ENCODE results near the gene TMEM63B.
"Not testable (repeated sequence)": the region's sequence is repeated elsewhere in the genome, so short reads cannot be mapped to it uniquely, and the experiment has no call there.

Gene TMEM63B

DNA sequence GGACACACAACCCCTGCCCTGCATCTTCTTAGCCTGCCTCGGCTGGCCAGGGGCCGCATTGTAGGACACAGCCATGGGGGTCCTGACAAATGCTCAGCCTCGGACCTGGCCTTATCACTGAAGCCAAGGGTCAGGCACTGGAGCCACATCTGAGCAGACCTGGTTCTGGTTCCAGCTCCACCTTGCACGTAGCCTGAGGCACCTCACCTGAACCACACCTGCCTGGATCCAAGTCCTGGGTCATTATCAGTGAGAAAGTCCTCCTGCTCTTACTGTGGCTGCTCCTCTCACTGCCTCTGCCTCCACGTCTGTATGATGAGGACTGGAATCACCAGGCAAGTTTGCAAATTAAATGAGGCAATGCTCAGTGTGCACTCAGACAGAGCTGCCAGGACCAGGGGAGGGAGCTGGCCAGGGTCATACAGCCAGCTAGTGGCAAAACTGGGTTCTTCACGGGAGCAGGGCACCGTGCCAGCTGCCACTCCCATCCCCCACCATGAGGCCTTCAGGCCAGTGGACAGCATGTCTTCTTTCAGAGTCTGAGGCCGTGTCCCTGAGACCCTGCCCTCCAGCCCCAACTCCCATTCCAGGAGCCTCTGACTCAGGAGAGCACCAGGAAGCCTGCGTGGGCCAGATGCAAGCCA lies 40.3 kb upstream of the TMEM63B start:
- DNase-seq (ENCODE audit: insufficient read length) = no peak
- FAIRE-seq = no peak
- TF ChIP-seq POLR2AphosphoS5 (IDR thresholded peaks at IDR 0.05; ENCODE audit: low read depth, low read length) = no peak
- TF ChIP-seq POLR2A (IDR thresholded peaks at IDR 0.05; ENCODE audit: low read depth, low read length) = no peak
- TF ChIP-seq TAF1 (IDR thresholded peaks at IDR 0.05; ENCODE audit: borderline replicate concordance, low read depth, low read length) = no peak

DNA sequence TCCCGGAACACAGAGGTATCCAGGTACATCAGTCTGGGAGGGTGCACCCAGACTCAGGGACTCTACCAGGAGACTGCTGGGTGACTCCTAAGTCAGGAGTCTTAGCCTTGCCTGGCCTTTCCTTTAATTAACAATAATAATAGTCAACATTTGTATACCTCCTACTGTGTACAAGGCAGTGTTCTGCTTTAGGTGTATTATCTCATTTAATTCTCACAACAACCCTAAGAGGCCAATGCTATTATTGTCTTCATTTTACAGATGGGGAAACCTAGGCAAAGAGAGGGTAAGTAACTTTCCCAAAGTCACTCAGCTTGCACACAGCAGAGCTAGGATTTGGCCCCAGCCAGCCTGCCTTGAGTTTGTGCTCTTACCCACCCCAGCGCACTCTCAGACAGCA lies 39.7 kb upstream of the TMEM63B start:
- no peak for DNase-seq (ENCODE audit: insufficient read length)
- no peak for TF ChIP-seq TAF1 (IDR thresholded peaks at IDR 0.05; ENCODE audit: borderline replicate concordance, low read depth, low read length)
- TF ChIP-seq POLR2A (IDR thresholded peaks at IDR 0.05; ENCODE audit: low read depth, low read length) = no peak
- TF ChIP-seq POLR2AphosphoS5 (IDR thresholded peaks at IDR 0.05; ENCODE audit: low read depth, low read length) = no peak
- FAIRE-seq = no peak

- no peak for TF ChIP-seq POLR2AphosphoS5 (IDR thresholded peaks at IDR 0.05; ENCODE audit: low read depth, low read length)
- TF ChIP-seq POLR2A (IDR thresholded peaks at IDR 0.05; ENCODE audit: low read depth, low read length) = no peak
- no peak for TF ChIP-seq TAF1 (IDR thresholded peaks at IDR 0.05; ENCODE audit: borderline replicate concordance, low read depth, low read length)
- FAIRE-seq (no peak), DNase-seq (ENCODE audit: insufficient read length) (no peak)
Observed at GRCh38 chr6:44088827-44089590, 38.3 kb upstream of the TMEM63B start.

GRCh38 chr6:44090465-44090864 lies 36.9 kb upstream of the TMEM63B start:
- FAIRE-seq (no peak), DNase-seq (ENCODE audit: insufficient read length) (no peak)
- no peak for TF ChIP-seq TAF1 (IDR thresholded peaks at IDR 0.05; ENCODE audit: borderline replicate concordance, low read depth, low read length)
- no peak for TF ChIP-seq POLR2AphosphoS5 (IDR thresholded peaks at IDR 0.05; ENCODE audit: low read depth, low read length)
- no peak for TF ChIP-seq POLR2A (IDR thresholded peaks at IDR 0.05; ENCODE audit: low read depth, low read length)

DNA sequence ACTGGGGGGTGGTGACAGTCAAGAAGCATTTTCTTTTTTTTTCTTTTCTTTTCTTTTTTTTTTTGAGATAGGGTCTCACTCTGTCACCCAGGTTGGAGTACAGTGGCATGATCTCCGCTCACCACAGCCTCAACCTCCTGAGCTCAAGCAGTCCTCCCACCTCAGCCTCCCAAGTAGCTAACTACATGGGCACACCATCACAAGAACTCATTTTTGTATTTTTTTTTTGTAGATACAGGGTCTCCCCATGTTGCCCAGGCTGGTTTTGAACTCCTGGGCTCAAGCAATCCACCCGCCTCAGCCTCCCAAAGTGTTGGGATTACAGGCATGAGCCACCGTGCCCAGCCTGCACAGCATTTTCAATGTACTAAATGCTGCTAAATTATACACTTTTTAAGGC lies 36.0 kb upstream of the TMEM63B start:
- not testable (repeated sequence) for DNase-seq (ENCODE audit: insufficient read length); FAIRE-seq

DNA sequence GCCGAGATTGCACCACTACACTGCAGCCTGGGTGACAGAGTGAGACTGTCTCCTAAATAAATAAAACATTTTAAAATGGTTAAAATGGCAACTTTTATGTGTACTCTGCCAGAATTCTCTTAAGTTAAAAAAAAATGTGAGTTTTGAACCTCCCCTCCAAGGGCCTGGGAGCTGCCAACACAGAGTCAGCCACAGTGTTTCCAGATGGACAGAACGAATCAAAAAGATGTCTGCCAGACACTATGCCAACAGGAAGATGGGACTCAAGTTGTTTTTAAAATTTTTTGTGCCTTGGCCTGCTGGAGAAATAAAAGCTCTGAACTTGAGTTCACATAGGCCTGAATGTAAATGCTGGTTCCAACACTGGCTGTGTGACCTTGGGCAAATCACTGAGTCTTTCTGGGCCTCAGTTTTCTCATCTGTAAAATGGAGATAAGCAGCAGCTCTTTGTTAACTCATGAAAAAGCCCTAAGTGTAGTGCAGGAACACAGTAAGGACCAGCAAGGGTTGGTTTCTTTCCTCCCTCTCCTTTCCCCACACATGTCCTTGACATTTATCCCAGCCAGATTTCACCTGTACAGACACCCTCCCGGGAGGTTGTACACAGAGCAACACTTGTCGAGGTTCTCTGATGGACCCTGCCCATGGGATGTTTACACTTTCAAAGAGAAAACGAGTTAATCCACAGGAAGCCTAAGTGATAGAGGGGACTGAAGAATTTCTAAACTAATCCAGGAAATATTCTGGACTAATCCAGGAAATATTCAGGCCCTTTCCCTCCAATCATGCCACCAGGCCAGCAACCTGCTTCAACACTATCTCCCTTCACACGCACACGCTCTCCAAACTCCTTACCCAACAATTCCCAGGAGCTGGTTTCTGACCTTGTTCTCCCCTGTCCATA lies 35.1 kb upstream of the TMEM63B start:
- no peak for FAIRE-seq
- TF ChIP-seq POLR2A (IDR thresholded peaks at IDR 0.05; ENCODE audit: low read depth, low read length) = no peak
- no peak for TF ChIP-seq POLR2AphosphoS5 (IDR thresholded peaks at IDR 0.05; ENCODE audit: low read depth, low read length)
- TF ChIP-seq TAF1 (IDR thresholded peaks at IDR 0.05; ENCODE audit: borderline replicate concordance, low read depth, low read length) = no peak
- no peak for DNase-seq (ENCODE audit: insufficient read length)

DNA sequence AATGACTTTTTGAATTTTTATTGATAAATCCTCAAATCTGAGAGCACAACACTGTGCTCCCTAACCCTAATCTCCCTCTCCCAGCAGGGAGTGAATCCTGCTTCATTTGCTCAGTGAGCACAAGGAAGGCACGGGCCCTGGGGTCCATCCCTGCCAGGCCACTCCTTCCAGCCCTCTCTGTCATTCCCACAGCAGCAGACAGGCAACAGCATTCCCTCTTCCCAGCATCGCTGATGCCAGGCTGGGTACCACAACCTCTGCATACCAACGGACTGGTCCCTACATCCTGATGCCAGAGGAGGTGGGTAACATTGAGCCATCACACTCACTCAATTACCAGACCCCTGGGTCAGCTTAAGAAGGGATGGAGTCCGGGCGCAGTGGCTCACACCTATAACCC lies 34.3 kb upstream of the TMEM63B start:
- no peak for TF ChIP-seq POLR2A (IDR thresholded peaks at IDR 0.05; ENCODE audit: low read depth, low read length)
- TF ChIP-seq TAF1 (IDR thresholded peaks at IDR 0.05; ENCODE audit: borderline replicate concordance, low read depth, low read length) = no peak
- no peak for TF ChIP-seq POLR2AphosphoS5 (IDR thresholded peaks at IDR 0.05; ENCODE audit: low read depth, low read length)
- no peak for FAIRE-seq
- DNase-seq (ENCODE audit: insufficient read length) = no peak

DNA sequence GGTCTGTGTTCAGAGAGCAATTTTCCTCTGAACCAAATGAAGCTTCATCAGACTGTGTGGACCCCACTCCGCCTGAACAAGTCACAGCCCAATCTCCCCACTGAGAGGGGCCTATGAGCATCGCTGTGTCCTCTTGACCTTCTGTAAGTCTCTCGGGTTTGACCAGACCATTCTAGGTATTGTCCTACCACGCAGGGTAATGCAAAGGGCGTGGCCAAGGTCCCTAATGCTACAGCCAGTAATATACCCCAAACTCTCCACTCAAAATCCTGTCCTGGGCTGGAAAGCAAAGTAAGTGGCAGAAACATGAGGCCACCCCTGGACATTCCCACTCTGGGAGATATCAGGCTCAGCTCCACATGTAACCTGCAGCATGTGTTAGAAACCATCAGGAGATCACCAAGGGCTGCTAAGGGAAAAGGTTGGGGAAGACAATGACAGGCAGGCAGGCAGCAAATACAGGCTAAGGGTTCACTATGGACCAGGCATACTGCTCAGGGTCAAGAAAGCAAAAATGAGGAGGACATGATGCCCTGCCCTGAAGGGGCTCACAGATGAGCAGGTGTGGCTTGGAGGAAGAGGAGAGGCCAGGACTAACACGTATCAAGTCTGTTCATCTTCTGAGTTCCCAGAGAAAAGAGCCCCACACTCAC lies 33.5 kb upstream of the TMEM63B start:
- DNase-seq (ENCODE audit: insufficient read length) (no peak), FAIRE-seq (no peak)
- no peak for TF ChIP-seq POLR2AphosphoS5 (IDR thresholded peaks at IDR 0.05; ENCODE audit: low read depth, low read length)
- no peak for TF ChIP-seq TAF1 (IDR thresholded peaks at IDR 0.05; ENCODE audit: borderline replicate concordance, low read depth, low read length)
- TF ChIP-seq POLR2A (IDR thresholded peaks at IDR 0.05; ENCODE audit: low read depth, low read length) = no peak

DNA sequence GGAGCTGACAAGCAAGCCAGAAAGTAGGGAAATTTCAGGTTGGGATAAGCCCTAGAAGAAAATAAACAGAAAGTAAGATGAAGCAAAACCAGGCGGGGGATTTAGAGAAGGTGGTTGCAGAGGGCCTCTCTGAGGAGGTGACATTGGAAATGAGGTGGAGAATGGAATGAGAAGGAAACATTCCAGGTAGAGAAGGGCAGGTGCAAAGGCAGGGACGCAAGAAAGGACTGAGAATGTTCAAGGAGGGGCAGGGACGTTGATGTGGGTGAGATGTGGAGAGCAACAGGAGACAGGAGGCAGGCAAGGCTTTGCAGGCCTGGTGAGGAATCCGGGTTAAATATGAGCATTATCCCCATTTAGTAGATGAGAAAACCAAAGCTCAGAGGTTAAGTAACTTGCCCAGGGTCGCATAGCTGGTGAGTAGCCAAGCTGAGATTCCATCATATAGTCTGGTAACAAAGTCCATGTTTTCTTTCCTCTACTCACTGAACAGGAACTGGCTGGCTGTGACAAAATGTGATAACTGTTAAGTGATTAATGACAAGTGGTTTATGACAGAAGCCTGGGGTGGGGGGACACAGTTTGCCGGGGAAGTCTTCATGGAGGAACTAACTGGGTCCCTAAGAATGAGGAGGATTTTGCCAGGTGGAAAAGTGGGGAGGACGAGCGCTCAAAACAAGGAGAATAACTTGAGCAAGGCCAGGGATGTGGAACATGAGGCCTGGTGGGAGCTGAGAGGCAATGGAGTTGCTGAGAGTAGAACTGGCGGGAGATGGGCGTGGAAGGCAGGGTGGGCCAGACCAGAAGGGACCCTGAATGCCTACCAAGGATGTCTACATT lies 32.7 kb upstream of the TMEM63B start:
- TF ChIP-seq POLR2AphosphoS5 (IDR thresholded peaks at IDR 0.05; ENCODE audit: low read depth, low read length) = no peak
- TF ChIP-seq POLR2A (IDR thresholded peaks at IDR 0.05; ENCODE audit: low read depth, low read length) = no peak
- FAIRE-seq = no peak

GRCh38 chr6:44095243-44095623 lies 32.1 kb upstream of the TMEM63B start:
- DNase-seq (ENCODE audit: insufficient read length); FAIRE-seq: not testable (repeated sequence)

More for the DNA sequence above, 32.7 kb upstream of the TMEM63B start:
- DNase-seq (ENCODE audit: insufficient read length) = no peak

- TF ChIP-seq TAF1 (IDR thresholded peaks at IDR 0.05; ENCODE audit: borderline replicate concordance, low read depth, low read length) (no peak), POLR2AphosphoS5 (IDR thresholded peaks at IDR 0.05; ENCODE audit: low read depth, low read length) (no peak), POLR2A (IDR thresholded peaks at IDR 0.05; ENCODE audit: low read depth, low read length) (no peak)
- peak; percentile 70 for FAIRE-seq
- peak; percentile 69 for DNase-seq (ENCODE audit: insufficient read length)
Observed at GRCh38 chr6:44096612-44097011, 30.7 kb upstream of the TMEM63B start.

Measured in GM12892 (cell line).